Prostate gland (tissue), 2 donors: ENCODE data around the gene SSH2.

Source experiments
- CTCF ChIP-seq, 4 experiments: fragments of 200-600 bp in 2 of 4; fragments of 450-650 bp in 2 of 4; sonication (generic) in 2 of 4; IDR thresholded peaks; 1 replicate in 3 of 4; 2 replicates in 1 of 4; pipeline ENCODE4 v1.5.1; 2016 to 2019; ENCODE audit warnings: antibody characterized with exemption in 4 of 4, mild to moderate bottlenecking in 2 of 4, moderate library complexity in 2 of 4
- POLR2A ChIP-seq: fragments of 450-650 bp; IDR thresholded peaks from one replicate; pipeline ENCODE4 v1.6.1; 2016; ENCODE audit warnings: antibody characterized with exemption, mild to moderate bottlenecking

- TF ChIP-seq CTCF (IDR thresholded peaks at IDR 0.05): no peak
- no peak for TF ChIP-seq POLR2A
Measured at GRCh38 chr17:29769225-29769624, 160.8 kb downstream of the SSH2 start.
